Loucy (cell line): Measurements from ENCODE around the gene MC2R.

Experiments
- CTCF ChIP-seq: fragments of 200-600 bp; sonication (generic); conservative IDR thresholded peaks from 2 replicates; pipeline ENCODE4 v1.5.1; 2014; ENCODE audit warnings: mild to moderate bottlenecking, antibody characterized with exemption, low read length
- EZH2phosphoT487 ChIP-seq: fragments of 200-600 bp; IDR thresholded peaks from 2 replicates; pipeline ENCODE4 v1.6.1; 2018; ENCODE audit warnings: antibody characterized with exemption, mild to moderate bottlenecking, moderate library complexity, borderline replicate concordance

DNA sequence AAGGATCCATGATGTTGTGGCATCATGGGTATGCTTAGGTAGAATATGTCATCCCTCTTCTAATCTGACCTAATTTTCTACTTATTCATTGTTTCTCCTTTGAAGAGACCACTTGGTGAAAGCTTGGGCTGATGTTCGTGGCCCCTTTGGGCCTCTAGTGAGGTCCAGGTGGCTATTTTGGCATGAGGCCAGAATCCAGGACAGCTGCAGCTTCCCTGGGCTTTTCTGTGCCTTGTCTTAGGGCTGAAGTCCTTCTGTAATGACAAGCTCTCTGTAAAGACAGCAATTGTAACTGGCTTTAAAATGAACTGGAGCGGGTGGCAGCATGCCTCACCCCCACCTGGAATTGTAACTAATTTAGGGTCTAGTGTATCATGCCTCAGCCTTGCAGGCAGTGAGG lies 15.6 kb upstream of the MC2R start:
- TF ChIP-seq CTCF (no peak), EZH2phosphoT487 (no peak)
